Activated CD8-positive, alpha-beta memory T cell treated with anti-CD3 and anti-CD28 coated beads for 1 hour (primary cell): Measurements from ENCODE around the gene SCN1B.

Experiments
- DNase-seq, 2 donors: peaks; one replicate each; pipeline ENCODE4 v3.0.0-alpha.2; 2020; ENCODE audit warnings: low read depth in 1 of 2; ENCODE audit errors: extremely low read depth in 1 of 2

The SCN1B gene

DNA sequence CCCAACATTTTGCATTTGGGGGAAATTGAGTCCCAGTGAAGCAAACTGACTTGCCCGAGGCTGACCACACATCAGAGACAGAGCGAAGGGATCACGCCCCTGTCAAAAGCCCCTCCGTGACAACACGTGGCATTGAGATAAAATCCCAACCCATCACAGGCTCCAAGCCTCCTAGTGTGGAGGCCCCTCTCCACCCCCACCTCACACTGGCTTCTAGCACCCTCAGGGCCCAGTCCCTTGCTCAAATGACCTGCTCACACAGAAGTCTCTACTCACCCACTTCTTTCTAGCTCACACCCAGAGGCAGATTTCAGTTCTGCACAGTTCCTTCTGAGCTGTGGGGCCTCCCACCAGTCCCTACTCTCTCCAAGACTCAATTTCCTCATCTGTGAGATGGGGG, 21.5 kb downstream of the SCN1B start:
- DNase-seq: no peak

DNA sequence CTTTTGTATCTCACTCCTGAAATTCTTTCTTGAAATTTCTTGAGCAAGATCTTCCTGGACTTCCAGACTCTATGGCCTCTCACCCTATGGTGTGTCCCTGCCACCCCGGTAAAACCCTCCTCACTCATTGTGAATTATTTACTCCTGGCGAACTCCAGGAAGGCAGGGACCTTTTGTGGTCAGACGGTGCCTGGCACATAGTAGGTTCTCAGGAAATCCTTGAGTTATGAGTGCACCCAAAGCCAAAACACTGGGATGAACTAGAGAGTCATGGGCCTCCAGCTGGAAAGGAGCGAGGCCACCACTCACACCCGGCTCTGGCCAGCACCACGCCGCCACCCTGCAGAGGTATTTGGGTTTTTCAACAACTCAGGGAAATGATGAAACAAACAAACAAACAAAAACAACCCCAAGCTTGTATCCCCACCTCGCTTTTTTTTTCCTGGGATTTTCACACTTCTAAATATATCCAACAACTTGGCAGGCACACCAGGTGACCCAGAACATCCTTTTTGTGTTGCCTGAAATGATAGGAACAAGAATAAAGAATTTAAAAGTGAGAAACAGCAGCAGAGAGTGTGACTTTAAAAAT, 22.4 kb downstream of the SCN1B start:
- no peak for DNase-seq

DNA sequence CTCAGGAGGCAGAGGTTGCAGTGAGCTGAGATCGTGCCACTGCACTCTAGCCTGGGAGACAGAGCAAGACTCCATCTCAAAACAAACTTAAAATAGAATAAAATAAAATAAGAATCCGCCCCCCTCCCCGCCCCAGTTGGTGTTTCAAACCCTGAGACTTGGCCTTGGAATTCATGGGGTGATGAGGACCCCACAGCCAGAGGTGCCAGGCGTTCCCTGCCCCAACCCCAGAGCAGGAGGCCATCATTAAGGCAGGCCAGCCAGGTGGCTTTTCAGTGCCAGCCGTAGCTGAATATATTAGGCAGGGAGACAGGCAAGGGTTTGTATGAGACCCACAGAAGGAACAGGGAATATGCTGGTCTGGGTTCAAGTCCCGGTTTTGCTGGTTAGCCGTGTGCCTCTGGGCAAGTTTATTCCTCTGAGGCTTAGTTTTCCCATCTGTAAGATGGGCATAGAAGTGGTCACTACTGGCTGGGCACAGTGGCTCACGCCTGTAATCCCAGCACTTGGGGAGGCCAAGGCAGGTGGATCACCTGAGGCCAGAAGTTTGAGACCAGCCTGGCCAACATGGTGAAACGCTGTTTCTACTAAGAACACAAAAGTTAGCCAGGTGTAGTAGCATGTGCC, 23.5 kb downstream of the SCN1B start:
- DNase-seq: no peak

DNA sequence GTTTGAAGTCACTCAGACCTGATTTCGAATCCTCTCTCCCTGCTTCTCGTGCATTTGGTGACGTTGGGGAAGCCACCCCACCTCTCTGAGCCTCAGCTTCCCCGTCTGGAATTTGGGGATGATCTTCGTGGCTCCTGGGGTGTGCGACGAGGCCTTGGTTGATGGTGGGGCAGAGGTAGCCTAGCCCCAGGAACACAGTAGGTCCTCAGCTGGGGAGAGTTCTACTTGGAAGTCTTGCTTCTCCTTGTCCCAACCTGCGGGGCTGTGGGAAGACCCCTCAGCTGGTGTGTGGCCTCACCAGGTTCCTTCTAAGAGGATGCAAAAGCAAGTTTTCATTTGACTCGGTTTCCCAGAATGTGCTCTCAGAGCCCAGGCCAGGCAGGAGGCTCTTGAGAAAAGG, 24.4 kb downstream of the SCN1B start:
- no peak for DNase-seq

DNA sequence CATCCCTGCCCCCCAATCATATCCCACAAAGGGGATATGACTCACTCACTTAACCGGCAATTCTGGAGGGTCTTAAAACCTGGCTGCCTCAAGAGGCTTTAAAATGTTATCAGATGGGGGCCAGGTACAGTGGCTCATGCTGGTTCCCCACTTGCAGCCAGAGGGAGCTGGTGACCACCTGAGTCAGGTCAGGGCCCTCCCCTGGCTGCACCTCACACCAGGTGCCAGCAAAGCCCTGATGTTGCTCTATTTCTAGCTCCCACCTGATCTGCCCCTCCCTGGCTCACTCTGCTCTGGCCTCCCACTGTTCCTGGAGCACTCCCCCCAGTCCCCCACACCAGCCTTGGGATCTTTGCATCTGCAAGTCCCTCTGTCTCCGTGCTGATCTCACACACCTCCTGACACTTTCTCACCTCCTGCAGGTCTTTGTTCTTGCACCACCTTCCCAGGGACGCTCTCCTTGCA, 25.5 kb downstream of the SCN1B start:
- DNase-seq: no peak

DNA sequence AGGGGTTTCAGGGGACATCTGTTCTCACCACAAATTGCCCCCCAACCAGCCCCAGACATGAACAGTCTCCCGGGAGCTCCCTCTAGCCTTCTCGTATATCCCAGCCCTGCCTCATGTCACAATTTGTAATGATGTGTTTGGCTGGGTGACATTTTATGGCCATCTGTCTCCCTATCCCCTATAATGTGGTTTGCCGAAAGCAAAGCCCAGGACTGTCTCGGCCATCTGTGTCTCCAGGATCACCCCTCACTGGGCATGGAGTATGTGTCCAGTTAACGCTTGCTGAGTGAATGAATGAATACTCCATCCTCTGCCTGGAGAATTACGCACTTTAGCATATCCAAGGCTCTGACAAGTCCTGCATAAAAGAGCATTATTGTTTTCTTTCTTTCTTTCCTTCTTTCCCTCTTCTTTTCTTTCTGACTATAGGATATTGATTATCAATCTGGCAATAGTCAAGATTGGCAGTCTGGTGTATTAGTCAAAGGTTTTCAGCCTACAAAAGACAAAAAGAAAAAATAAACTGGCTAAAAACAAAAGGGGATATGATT, 26.3 kb downstream of the SCN1B start:
- DNase-seq: no peak

DNA sequence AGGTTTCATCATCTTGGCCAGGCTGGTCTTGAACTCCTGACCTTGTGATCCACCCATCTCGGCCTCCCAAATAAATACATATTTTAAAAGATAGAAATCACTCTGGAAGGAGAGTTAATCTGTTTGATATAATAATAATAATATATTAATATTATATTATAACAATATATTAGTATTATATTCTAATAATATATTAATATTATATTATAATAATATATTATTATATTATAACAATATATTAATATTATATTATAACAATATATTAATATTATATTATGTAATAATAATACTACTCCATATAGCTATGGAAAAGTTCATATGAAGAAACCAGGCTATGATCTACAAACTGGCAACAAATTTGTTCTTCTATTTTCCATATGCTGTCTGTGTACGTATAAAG, 28.1 kb downstream of the SCN1B start:
- no peak for DNase-seq

DNA sequence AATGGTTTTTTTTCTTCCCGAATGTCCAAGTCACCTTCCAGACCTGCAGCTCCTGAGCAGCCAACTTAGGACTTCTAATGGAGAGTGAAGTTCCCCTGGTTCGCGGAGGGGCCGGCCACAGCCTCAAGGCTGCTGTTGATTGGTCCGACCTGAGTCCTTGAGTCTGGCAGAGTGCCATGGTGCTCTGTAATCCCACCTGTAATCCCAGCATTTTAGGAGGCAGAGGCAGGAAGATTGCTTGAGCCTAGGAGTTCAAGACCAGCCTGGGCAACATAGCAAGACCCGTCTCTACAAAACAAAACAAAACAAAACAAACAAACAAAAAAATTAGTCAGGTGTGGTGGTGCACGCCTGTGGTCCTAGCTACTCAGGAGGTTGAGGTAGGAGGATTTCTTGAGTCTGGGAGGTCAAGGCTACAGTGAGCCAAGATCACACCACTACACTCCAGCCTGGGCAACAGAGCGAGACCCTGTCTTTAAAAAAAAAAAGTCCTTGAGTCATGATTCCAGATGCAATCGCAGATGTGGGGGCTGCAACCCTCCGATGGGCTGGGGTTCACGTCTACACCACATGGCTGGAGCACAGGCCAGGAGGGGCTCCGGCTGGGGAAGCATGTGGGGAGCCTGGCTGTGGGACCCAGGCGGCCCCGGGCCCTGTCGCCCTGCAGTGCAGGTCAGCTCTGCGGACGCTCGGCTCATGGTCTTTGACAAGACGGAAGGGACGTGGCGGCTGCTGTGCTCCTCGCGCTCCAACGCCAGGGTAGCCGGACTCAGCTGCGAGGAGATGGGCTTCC, 28.9 kb downstream of the SCN1B start:
- DNase-seq: no peak

DNA sequence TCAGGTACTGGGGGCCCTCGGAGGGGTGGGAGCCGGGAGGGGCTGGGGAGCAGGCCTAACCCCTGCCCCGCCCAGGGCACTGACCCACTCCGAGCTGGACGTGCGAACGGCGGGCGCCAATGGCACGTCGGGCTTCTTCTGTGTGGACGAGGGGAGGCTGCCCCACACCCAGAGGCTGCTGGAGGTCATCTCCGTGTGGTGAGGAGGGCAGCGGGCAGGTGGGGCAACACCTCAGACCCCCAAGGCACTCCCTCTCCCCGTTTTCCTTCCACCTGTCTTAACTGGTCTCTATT, 29.5 kb downstream of the SCN1B start:
- DNase-seq: no peak

DNA sequence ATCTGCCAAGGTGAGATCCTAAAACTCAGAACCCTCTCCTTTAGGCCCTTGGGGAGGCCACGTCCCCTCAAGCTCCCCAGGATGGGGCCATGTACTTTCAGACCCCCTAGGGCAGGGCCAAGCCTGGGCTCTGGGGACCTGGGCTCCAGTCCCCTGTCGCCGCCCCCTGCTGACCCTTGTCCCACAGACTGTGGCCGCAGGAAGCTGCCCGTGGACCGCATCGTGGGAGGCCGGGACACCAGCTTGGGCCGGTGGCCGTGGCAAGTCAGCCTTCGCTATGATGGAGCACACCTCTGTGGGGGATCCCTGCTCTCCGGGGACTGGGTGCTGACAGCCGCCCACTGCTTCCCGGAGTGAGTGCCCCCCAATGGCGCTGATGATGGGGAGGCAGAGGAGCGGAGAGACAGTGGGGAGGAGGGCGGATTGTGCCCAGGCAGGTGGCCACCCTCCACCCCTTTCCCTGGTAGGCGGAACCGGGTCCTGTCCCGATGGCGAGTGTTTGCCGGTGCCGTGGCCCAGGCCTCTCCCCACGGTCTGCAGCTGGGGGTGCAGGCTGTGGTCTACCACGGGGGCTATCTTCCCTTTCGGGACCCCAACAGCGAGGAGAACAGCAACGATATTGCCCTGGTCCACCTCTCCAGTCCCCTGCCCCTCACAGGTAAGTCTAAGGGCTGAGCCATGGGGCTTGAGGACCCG, 30.0 kb downstream of the SCN1B start:
- DNase-seq: no peak

DNA sequence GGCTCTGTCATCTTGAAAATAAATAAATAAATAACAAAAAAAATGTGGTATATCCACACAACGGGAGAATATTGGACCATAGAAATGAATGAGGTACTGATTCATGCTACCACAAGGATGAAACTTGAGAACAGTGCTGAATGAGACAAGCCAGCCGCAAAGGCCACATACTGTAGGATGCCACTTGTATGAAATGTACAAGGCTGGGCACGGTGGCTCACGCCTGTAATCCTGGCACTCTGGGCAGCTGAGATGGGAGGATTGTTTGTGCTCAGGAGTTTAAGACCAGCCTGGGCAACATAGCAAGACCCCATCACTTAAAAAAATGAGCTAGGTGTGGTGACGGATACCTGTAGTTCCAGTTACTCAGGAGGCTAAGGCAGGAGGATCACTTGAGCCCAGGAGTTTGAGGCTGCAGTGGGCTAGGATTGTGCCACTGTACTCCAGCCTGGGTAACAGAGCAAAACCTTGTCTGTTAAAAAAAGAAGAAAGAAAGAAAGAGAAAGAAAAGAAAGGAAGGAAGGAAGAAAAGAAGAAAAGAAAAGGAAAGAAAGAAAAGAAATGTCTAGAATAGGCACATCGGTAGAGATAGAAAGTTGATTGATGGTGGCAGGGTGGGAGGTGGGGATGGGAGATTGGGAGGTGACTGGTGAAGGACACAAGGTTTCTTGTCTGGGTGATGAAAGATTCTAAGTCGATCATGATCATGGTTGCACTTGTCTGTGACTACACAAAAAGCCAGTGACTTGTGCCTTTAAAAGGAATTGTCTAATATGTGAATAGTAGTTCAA, 31.5 kb downstream of the SCN1B start:
- no peak for DNase-seq

DNA sequence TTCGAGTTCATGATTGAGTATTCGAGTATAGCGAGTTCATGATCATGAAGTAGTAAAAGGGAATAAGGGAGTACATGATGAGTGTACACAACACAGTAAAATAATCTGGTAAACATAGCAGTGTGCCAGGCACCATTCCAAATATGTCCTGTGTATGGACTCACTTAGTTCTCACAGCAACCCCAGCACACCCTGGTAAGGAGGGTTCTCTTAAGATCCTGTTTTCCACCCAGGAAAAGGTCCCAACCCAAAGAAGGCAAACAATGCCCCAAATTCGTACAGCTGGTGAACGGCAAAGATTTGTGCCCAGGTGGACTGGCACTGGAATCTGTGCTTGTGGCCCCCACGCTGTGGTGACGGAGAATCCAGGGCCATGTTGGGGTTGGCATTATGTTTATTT, 32.7 kb downstream of the SCN1B start:
- no peak for DNase-seq

DNA sequence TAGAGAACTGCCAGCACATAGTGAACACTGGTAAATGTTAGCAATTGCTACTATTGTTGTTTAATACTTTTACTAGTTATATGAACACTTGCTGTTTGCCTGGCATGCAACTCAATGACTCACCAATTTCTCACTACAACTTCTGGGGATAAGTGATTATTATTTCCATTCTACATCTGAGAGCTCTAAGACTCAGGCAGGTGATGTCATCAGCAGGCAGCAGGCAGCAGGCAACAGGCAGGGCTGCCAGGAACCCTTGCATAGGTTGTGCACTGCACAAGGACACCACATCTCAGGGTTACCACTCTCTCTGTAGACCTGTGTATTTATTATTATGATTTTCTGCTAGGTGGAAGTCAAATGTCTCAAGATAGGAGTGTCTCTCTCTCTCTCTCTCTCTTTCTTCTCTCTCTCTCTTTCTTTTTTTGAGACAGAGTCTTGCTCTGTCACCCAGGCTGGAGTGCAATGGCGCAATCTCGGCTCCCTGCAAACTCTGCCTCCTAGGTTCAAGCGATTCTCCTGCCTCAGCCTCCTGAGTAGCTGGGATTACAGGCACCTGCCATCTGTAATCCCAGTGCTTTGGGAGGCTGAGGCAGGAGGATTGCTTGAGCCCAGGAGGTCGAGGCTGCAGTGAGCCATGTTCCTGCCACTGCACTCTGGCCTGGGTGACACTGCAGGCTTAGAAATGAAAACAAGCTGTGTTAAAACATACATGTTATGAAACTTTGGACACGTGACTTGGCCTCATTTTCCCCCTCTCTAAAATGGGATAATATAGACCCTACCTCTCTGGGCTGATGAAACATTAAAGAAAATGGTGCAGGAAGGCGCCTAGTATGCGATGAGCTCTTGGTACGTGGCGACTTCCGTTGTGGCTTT, 33.9 kb downstream of the SCN1B start:
- no peak for DNase-seq

DNA sequence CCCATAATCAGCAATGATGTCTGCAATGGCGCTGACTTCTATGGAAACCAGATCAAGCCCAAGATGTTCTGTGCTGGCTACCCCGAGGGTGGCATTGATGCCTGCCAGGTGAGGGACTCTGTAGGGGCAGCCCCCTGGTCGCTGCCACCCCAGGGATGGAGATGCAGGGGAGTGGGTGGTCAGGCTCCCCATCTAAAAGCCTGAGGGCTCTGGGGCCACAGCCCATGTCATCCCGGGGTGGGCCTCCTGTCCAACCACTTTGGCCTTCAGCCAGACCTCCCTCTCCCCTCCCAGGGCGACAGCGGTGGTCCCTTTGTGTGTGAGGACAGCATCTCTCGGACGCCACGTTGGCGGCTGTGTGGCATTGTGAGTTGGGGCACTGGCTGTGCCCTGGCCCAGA, 35.3 kb downstream of the SCN1B start:
- DNase-seq: no peak

DNA sequence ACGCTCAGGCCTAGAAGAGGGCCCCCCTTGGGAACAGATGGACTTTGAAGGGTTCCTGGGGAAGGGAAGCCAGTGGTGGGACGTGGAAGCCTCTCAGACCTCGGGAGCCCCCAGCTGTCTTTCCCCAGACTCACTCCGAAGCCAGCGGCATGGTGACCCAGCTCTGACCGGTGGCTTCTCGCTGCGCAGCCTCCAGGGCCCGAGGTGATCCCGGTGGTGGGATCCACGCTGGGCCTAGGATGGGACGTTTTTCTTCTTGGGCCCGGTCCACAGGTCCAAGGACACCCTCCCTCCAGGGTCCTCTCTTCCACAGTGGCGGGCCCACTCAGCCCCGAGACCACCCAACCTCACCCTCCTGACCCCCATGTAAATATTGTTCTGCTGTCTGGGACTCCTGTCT, 35.9 kb downstream of the SCN1B start:
- no peak for DNase-seq

DNA sequence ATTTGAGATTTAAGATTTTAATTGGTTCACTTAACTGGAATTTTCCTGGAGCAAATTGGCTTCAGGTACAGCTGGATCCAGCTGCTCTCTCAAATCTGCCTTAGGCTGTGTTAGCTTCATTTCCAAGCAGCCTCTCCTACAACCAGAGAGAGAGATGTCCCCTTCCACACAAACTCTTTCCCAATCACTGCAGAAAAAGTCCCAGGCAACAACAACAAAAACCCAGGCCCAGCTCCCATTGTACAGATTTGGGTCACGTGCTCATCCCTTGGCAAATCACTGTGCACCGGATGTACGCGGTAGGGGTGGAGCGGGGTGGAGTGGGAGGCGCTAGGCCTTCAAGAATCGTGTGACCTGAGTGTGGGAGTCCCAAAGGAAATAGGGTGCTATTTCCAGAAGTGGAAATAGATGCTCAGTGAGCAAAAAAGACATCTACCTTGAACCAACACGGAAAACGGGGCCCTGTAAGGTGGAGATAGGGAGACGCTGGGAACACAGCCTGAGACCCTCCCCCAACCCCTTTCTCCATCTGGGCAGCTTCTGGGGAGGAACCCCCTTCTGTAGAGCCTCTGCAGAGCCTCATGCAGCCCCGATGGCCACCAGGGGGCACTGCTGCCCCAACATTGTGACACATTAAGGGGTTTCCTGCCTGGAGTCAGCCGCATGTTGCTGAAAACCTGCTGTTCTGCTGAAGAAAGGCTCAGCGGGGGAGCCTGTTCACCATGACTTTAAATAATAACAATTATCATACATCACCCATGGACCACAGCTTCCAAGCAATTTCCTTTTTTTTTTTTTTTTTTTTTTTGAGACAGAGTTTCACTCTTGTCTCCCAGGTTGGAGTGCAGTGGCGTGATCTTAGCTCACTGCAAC, 36.7 kb downstream of the SCN1B start:
- peak; percentile 71 to 87 for DNase-seq

DNA sequence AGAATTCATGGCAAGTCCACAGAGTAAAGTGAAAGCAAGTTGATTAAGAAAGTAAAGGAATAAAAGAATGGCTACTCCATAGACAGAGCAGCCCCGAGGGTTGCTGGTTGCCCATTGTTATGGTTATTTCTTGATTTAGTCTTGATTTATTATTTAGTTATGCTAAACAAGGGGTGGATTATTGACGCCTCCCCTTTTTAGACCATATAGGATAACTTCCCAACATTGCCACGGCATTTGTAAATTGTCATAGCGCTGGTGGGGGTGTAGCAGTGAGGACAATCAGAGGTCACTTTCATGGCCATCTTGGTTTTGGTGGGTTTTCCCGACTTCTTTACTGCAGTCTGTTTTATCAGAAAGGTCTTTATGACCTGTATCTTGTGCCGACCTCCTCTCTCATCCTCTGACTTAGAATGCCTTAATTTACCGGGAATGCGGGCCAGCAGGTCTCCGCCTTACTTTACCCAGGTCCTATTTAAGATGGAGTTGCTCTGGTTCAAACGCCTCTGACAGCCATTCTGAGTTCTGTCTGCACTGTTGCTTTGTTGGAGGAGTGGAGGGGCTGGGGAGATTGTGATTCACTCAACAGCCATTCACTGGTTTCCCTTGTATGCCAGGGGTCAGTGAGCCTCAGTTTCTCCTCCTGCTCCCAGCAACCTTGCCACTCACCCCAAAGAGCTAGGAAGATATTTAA, 38.8 kb downstream of the SCN1B start:
- no peak for DNase-seq

DNA sequence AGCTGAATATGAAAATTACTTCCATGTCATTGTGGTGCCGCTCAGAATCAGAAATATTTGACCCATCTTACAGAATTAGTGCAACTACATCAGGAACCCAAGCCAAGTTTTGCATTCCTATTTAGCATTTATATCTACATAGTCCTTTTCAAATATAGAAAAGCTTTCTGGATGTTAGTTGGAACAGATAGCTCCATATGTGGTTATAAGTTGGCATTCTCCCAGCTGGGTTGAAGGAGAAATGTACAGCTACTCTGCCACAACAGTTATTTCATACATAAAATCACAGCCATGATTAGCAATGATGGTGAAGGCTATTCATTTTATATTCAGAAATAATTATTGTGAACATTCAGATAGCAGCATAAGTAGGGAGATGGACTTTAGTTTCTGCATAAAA, 39.4 kb downstream of the SCN1B start:
- DNase-seq: no peak
